ENCODE data around the gene DCTD. TPM values are rescaled to one million over a fixed set of nuclear protein-coding genes. Genes with fewer than 3 reads are reported as not detected.

Gene DCTD
- total and polyA plus RNA-seq, 2 of the 13 experiments (the other 11 are each of a cell fraction or from before 2014, with no cell fraction given): 85.1 to 95.3 TPM

DNA sequence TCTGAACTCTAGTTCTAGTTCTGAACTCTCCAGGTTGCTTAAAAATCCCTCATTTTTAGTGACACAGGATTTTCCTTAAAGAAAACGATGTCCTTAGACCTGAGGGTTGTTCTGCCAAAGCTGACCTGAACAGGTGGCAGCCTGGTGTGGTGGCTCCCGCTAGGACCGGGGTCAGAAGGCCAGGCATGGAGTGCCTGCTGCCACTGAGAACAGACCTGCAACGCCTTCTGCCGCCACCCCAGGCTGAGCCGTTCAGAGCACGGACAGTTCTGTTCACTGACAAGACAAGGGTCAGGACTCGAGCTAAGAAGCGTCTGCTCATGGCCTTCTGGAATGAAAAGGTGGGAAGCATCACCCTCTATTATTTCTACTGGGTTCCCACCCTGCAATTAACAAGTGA is 15.8 kb downstream of the DCTD start (continued):
- TF ChIP-seq ZNF687 (CRISPR knock-in tag; IDR thresholded peaks at IDR 0.05): peak; percentile 45
- TF ChIP-seq ZNF577 (CRISPR knock-in tag; IDR thresholded peaks at IDR 0.05; ENCODE audit: borderline replicate concordance, low read depth): no peak
- no peak for TF ChIP-seq TP53 (CRISPR knock-in tag; conservative IDR thresholded peaks at IDR 0.05)
- TF ChIP-seq PRDM4 (CRISPR knock-in tag; IDR thresholded peaks at IDR 0.05; ENCODE audit: borderline replicate concordance): no peak
- TF ChIP-seq, protein P1, sequence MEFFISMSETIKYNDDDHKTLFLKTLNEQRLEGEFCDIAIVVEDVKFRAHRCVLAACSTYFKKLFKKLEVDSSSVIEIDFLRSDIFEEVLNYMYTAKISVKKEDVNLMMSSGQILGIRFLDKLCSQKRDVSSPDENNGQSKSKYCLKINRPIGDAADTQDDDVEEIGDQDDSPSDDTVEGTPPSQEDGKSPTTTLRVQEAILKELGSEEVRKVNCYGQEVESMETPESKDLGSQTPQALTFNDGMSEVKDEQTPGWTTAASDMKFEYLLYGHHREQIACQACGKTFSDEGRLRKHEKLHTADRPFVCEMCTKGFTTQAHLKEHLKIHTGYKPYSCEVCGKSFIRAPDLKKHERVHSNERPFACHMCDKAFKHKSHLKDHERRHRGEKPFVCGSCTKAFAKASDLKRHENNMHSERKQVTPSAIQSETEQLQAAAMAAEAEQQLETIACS (CRISPR knock-in tag; IDR thresholded peaks at IDR 0.05): no peak
- TF ChIP-seq KDM6A (CRISPR knock-in tag; IDR thresholded peaks at IDR 0.05; ENCODE audit: low read depth): no peak

Measured in HepG2 (cell line).